Astrocyte of the cerebellum (primary cell): ENCODE results near the gene CARMIL1.

Source experiments
- DNase-seq: peaks from one replicate; pipeline ENCODE4 v3.0.0-alpha.2; 2011; ENCODE audit warnings: low read depth
- H3K4me3 ChIP-seq: 2 replicates; pipeline ENCODE4 v1.5.1; 2011; ENCODE audit warnings: mild to moderate bottlenecking, low read depth, low read length, moderate library complexity
- CTCF ChIP-seq: IDR thresholded peaks from 2 replicates; pipeline ENCODE4 v1.5.1; 2012; ENCODE audit warnings: low read length, low read depth, moderate library complexity, mild to moderate bottlenecking; ENCODE audit errors: missing control alignments
- in situ Hi-C: cut with HindIII; loops from 2 replicates; pipeline ENCODE4 v1.10.0; 2017; ENCODE audit warnings: low sequenced_read_pairs

CARMIL1 gene

GRCh38 chr6:25320459-25320858, 41.3 kb downstream of the CARMIL1 start:
- peak; percentile 22 for DNase-seq
- in situ Hi-C loops, result no loop called here
- no peak for TF ChIP-seq CTCF

GRCh38 chr6:25322692-25323091, 43.5 kb downstream of the CARMIL1 start:
- in situ Hi-C loops, result no loop called here
- DNase-seq, result no peak
- TF ChIP-seq CTCF, result no peak
- H3K4me3 ChIP-seq, result no peak overlapping the region

More at GRCh38 chr6:25320459-25320858, 41.3 kb downstream of the CARMIL1 start:
- H3K4me3 ChIP-seq, result no peak overlapping the region

- TF ChIP-seq CTCF, result no peak
- in situ Hi-C loops, result no loop called here
- no peak overlapping the region for H3K4me3 ChIP-seq
- DNase-seq, result no peak
These were observed 45.0 kb downstream of the CARMIL1 start for GRCh38 chr6:25324066-25324762.

- no peak for DNase-seq
- in situ Hi-C loops, result no loop called here
- TF ChIP-seq CTCF, result no peak
- H3K4me3 ChIP-seq, result no peak overlapping the region
These were observed 47.0 kb downstream of the CARMIL1 start for GRCh38 chr6:25326126-25326525.

- no peak for TF ChIP-seq CTCF
- no peak overlapping the region for H3K4me3 ChIP-seq
- in situ Hi-C loops, result no loop called here
- no peak for DNase-seq
These were observed 47.8 kb downstream of the CARMIL1 start for GRCh38 chr6:25326960-25327359.

GRCh38 chr6:25327432-25327831, 48.3 kb downstream of the CARMIL1 start:
- in situ Hi-C loops, result no loop called here
- H3K4me3 ChIP-seq, result no peak overlapping the region
- no peak for TF ChIP-seq CTCF
- DNase-seq, result no peak
